Neural cell (in vitro differentiated cells): ENCODE results near the gene PARP1. TPM values are rescaled to one million over a fixed set of nuclear protein-coding genes. Genes with fewer than 3 reads are reported as not detected.

ENCODE experiments used
- H2AFZ ChIP-seq: fragments of 200-600, 300-800 bp; sonication (generic), shearing (Covaris generic); 2 replicates; pipeline ENCODE4 v1.6.0; 2014; ENCODE audit warnings: low read depth, mild to moderate bottlenecking, antibody characterized with exemption, low read length, moderate library complexity
- H3F3A ChIP-seq: fragments of 200-600 bp; shearing (Covaris generic); 2 replicates; pipeline ENCODE4 v1.6.1; 2016; ENCODE audit warnings: mild to moderate bottlenecking, moderate library complexity, mixed read lengths, antibody characterized with exemption, low read length; ENCODE audit not compliant: insufficient read depth, poor library complexity, severe bottlenecking
- H3K27ac ChIP-seq: fragments of 200-600, 300-800 bp; sonication (generic), shearing (Covaris generic); 2 replicates; pipeline ENCODE4 v1.5.1; 2014; ENCODE audit warnings: mild to moderate bottlenecking, low read length, moderate library complexity
- H3K27me3 ChIP-seq: fragments of 300-800, 200-600 bp; sonication (generic), shearing (Covaris generic); 2 replicates; pipeline ENCODE4 v1.6.0; 2014; ENCODE audit warnings: mild to moderate bottlenecking, low read depth, low read length, moderate library complexity; ENCODE audit not compliant: insufficient read depth
- H3K36me3 ChIP-seq: fragments of 300-800, 200-600 bp; sonication (generic), shearing (Covaris generic); 2 replicates; pipeline ENCODE4 v1.5.1; 2014; ENCODE audit warnings: mild to moderate bottlenecking, antibody characterized with exemption, low read length, moderate library complexity; ENCODE audit not compliant: insufficient read depth
- H3K4me2 ChIP-seq: fragments of 300-800, 200-600 bp; sonication (generic), shearing (Covaris generic); 2 replicates; pipeline ENCODE4 v1.6.0; 2014; ENCODE audit warnings: mild to moderate bottlenecking, low read length
- H3K4me3 ChIP-seq: fragments of 300-800, 200-600 bp; sonication (generic), shearing (Covaris generic); 2 replicates; pipeline ENCODE4 v1.5.1; 2014; ENCODE audit warnings: mild to moderate bottlenecking, low read length, moderate library complexity
- H3K79me2 ChIP-seq: fragments of 200-600 bp; shearing (Covaris generic); replicated peaks from 2 replicates; pipeline ENCODE4 v1.6.0; 2014; ENCODE audit warnings: mild to moderate bottlenecking, low read length, moderate library complexity; ENCODE audit not compliant: insufficient read depth
- H3K9ac ChIP-seq: fragments of 300-800, 200-600 bp; sonication (generic), shearing (Covaris generic); 2 replicates; pipeline ENCODE4 v1.6.1; 2016; ENCODE audit warnings: mild to moderate bottlenecking, low read length, mixed read lengths
- H3K9me2 ChIP-seq: fragments of 200-600 bp; shearing (Covaris generic); 2 replicates; pipeline ENCODE4 v1.6.1; 2016; ENCODE audit warnings: mild to moderate bottlenecking, low read length, mixed read lengths; ENCODE audit not compliant: insufficient read depth
- H3K9me3 ChIP-seq: fragments of 200-600, 300-800 bp; sonication (generic), shearing (Covaris generic); 2 replicates; pipeline ENCODE4 v1.6.1; 2016; ENCODE audit warnings: mild to moderate bottlenecking, mixed run types, low read length, moderate library complexity, mixed read lengths
- H4K20me1 ChIP-seq: fragments of 200-600 bp; shearing (Covaris generic); 2 replicates; pipeline ENCODE4 v1.6.1; 2016; ENCODE audit warnings: mild to moderate bottlenecking, mixed run types; ENCODE audit not compliant: insufficient read depth
- CTCF ChIP-seq: fragments of 450-650 bp; IDR thresholded peaks from 2 replicates; pipeline ENCODE4 v1.5.1; 2014; ENCODE audit warnings: antibody characterized with exemption, mild to moderate bottlenecking, moderate library complexity; ENCODE audit not compliant: poor library complexity, severe bottlenecking
- EP300 ChIP-seq: fragments of 450-650 bp; conservative IDR thresholded peaks from 2 replicates; pipeline ENCODE4 v1.6.1; 2014; ENCODE audit warnings: antibody characterized with exemption, mild to moderate bottlenecking, moderate library complexity; ENCODE audit not compliant: poor library complexity, severe bottlenecking
- EZH2 ChIP-seq: fragments of 200-600, 300-800 bp; shearing (Covaris generic), sonication (generic); IDR thresholded peaks from 2 replicates; pipeline ENCODE4 v1.6.1; 2014; ENCODE audit warnings: antibody characterized with exemption, low read length, borderline replicate concordance, mild to moderate bottlenecking; ENCODE audit not compliant: insufficient read depth, poor library complexity, severe bottlenecking
- MXI1 ChIP-seq: fragments of 450-650 bp; conservative IDR thresholded peaks from 2 replicates; pipeline ENCODE4 v1.6.1; 2014; ENCODE audit warnings: antibody characterized with exemption, mild to moderate bottlenecking; ENCODE audit not compliant: poor library complexity, severe bottlenecking
- POLR2AphosphoS5 ChIP-seq: IDR thresholded peaks from 2 replicates; pipeline ENCODE4 v1.6.1; 2012
- RAD21 ChIP-seq: fragments of 450-650 bp; conservative IDR thresholded peaks from 2 replicates; pipeline ENCODE4 v1.6.1; 2014; ENCODE audit warnings: antibody characterized with exemption, mild to moderate bottlenecking, moderate library complexity
- REST ChIP-seq: IDR thresholded peaks from 2 replicates; pipeline ENCODE4 v1.6.1; 2012; ENCODE audit warnings: borderline replicate concordance
- SMC3 ChIP-seq: fragments of 450-650 bp; conservative IDR thresholded peaks from 2 replicates; pipeline ENCODE4 v1.6.1; 2014; ENCODE audit warnings: antibody characterized with exemption, mild to moderate bottlenecking, moderate library complexity; ENCODE audit not compliant: poor library complexity
- TAF1 ChIP-seq: IDR thresholded peaks from 2 replicates; pipeline ENCODE4 v1.6.1; 2012; ENCODE audit warnings: low read depth
- polyA minus RNA-seq: library from RNA; depleted of rRNA, polyadenylated mRNA; stranded (reverse); fragments of >200 nt; gene quantifications from 2 replicates; pipeline ENCODE4 v1.2.3, GENCODE V29; 2014
- polyA plus RNA-seq: library from polyadenylated mRNA; depleted of rRNA; stranded (reverse); fragments of >200 nt; gene quantifications from 2 replicates; pipeline ENCODE4 v1.2.3, GENCODE V29; 2014

PARP1 gene
- polyA plus RNA-seq (112 and 127 TPM in 2 replicates), polyA minus RNA-seq (160 TPM in 2 replicates)

DNA sequence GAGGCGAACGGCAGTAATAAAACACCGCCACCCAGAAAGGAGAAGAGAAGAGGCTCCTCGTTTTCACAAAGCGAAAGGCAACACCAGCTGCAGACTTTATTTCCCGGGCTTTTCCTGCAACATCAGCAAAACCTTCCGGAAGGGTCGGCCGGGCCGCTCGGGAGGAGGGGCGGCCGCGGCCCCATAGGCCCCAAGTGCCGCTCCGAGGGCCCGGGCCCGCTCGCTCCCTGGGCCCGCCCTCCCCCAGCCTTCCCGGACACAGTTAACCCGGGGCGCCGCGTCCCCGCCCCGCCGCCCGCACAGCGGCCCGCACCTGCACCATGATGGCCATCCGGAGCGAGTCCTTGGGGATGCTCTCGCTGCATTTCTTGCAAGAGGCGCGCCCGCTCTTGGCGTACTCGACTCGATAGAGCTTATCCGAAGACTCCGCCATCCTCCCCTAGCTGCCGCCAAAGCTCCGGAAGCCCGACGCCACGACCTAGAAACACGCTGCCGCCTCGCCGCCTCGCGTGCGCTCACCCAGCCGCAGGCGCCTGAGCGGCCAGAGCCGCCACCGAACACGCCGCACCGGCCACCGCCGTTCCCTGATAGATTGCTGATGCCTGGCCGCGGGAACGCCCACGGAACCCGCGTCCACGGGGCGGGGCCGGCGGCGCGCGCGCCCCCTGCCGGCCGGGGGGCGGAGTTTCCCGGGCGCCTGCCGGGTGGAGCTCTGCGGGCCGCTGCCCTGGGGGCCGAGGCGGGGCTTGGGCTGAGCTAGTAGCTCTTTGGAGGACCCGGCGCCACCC lies at the start of gene PARP1:
PARP1 (minus strand) TSS at position 597 of the 788 bp plus-strand sequence; CDS start at position 433, 164 bp downstream.
- H3K9me2 ChIP-seq: no peaks in the 10 kb centered on the region
- H3K27ac ChIP-seq: peak within 1 kb of the TSS; percentile 70
- no peaks in the 10 kb centered on the region for H3K36me3 ChIP-seq
- H3K79me2 ChIP-seq: peaks cover 32% of the 10 kb centered on the region
- no peaks in the 10 kb centered on the region for H3K27me3 ChIP-seq
- H3K9ac ChIP-seq: peak within 1 kb of the TSS; percentile 78
- TF ChIP-seq MXI1 (peak; percentile 95), TAF1 (peak; percentile 50), POLR2AphosphoS5 (peak; percentile 69), REST (peak; percentile 29), CTCF (peak; percentile 97), RAD21 (peak; percentile 50), EP300 (peak; percentile 39), EZH2 (no peak), SMC3 (peak; percentile 68)
- H3K4me2 ChIP-seq: peak within 1 kb of the TSS; percentile 81
- H3K9me3 ChIP-seq: no peaks in the 10 kb centered on the region
- H3K4me3 ChIP-seq: peak within 1 kb of the TSS; percentile 88
- peaks cover 7% of the 10 kb centered on the region for H3F3A ChIP-seq
- H2AFZ ChIP-seq: peak within 1 kb of the TSS; percentile 57
- H4K20me1 ChIP-seq: no peaks in the 10 kb centered on the region

DNA sequence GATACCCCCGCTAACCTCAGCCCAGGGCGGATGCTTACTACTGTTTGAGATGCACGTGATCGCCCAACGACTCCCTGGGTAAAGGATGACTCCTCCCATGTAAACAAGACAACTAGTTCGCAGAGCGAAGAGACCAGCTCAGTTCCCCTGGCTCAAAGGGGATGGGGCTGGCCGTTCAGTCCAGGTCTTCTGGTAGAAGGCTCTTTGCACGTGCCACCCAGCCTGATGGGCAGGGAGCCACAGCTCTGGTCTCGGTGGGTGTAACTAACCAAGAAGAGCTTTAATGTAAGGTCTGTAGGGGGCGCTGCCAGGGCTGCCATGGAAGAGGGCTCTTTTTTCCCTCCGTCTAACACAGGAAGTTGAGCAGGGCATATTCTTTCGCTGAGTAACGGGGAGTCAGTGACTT lies 49.4 kb upstream of the PARP1 start:
- H3K79me2 ChIP-seq: no peaks in the 10 kb centered on the region
- TF ChIP-seq SMC3: no peak
- no peak for TF ChIP-seq MXI1
- no peak for TF ChIP-seq POLR2AphosphoS5
- no peak for TF ChIP-seq CTCF
- no peak for TF ChIP-seq RAD21
- TF ChIP-seq REST: no peak
- H2AFZ ChIP-seq: no peak overlapping the region
- no peaks in the 10 kb centered on the region for H3K9me2 ChIP-seq
- H3K4me2 ChIP-seq: no peak overlapping the region
- H3K9ac ChIP-seq: no peak overlapping the region
- H3F3A ChIP-seq: no peaks in the 10 kb centered on the region
- no peak overlapping the region for H3K27ac ChIP-seq
- no peaks in the 10 kb centered on the region for H4K20me1 ChIP-seq
- H3K4me3 ChIP-seq: no peak overlapping the region
- H3K36me3 ChIP-seq: no peaks in the 10 kb centered on the region
- H3K9me3 ChIP-seq: no peaks in the 10 kb centered on the region
- H3K27me3 ChIP-seq: no peaks in the 10 kb centered on the region
